NCI-H774 (cell line): ENCODE measurements around the gene LY6G6C.
"Not testable (repeated sequence)": the region's sequence is repeated elsewhere in the genome, so short reads cannot be mapped to it uniquely, and the experiment has no call there.

Experiments
- DNase-seq: peaks from one replicate; lab custom pipeline; 2025; lab: John Stamatoyannopoulos, UW

The LY6G6C gene

GRCh38 chr6:31727034-31727716 is 5.6 kb upstream of the LY6G6C start:
- DNase-seq = no peak

GRCh38 chr6:31725502-31726350 is 4.2 kb upstream of the LY6G6C start:
- DNase-seq = no peak

GRCh38 chr6:31723980-31724691 is 2.6 kb upstream of the LY6G6C start:
- no peak for DNase-seq

- no peak for DNase-seq
These were observed 1.9 kb upstream of the LY6G6C start, which contains the start of gene MPIG6B for GRCh38 chr6:31723245-31723979. MPIG6B (plus strand) TSS chr6:31723373; CDS start chr6:31723384, 11 bp downstream.

- no peak for DNase-seq
These were observed 627 bp upstream of the LY6G6C start for GRCh38 chr6:31722173-31722572.

- DNase-seq = no peak
These were observed 1.3 kb downstream of the LY6G6C start for GRCh38 chr6:31720196-31720770.

- DNase-seq = no peak
These were observed 2.5 kb downstream of the LY6G6C start for GRCh38 chr6:31719001-31719400.

- DNase-seq = no peak
These were observed 3.3 kb downstream of the LY6G6C start for GRCh38 chr6:31718265-31718664.

GRCh38 chr6:31717499-31718222 is 3.9 kb downstream of the LY6G6C start:
- no peak for DNase-seq

- DNase-seq = no peak
These were observed 6.3 kb downstream of the LY6G6C start, which contains the start of gene LY6G6D for GRCh38 chr6:31715022-31715958. LY6G6D (plus strand) TSS chr6:31715348; CDS start chr6:31715356, 8 bp downstream.

- DNase-seq = no peak
These were observed 7.4 kb downstream of the LY6G6C start for GRCh38 chr6:31713991-31714684.

GRCh38 chr6:31713465-31713864 is 8.1 kb downstream of the LY6G6C start:
- DNase-seq = no peak

- no peak for DNase-seq
These were observed 9.2 kb downstream of the LY6G6C start for GRCh38 chr6:31712296-31712695.

GRCh38 chr6:31711233-31711632 is 10.3 kb downstream of the LY6G6C start:
- DNase-seq = no peak

GRCh38 chr6:31710523-31711219 is 10.9 kb downstream of the LY6G6C start:
- DNase-seq = no peak

- not testable (repeated sequence) for DNase-seq
These were observed 12.4 kb downstream of the LY6G6C start for GRCh38 chr6:31709157-31709556.

- DNase-seq = no peak
These were observed 13.3 kb downstream of the LY6G6C start for GRCh38 chr6:31708224-31708623.

GRCh38 chr6:31707701-31708100 is 13.8 kb downstream of the LY6G6C start:
- DNase-seq = no peak
